ENCODE measurements around the gene ZNF680.

- TF ChIP-seq CTCF (IDR thresholded peaks at IDR 0.05; ENCODE audit: low read depth, low read length, poor library complexity, severe bottlenecking) (no peak), EZH2phosphoT487 (IDR thresholded peaks at IDR 0.05; ENCODE audit: borderline replicate concordance, low read length) (no peak)
These were observed 64.6 kb downstream of the ZNF680 start for GRCh38 chr7:64498270-64498669.

Data from DOHH2 (cell line).